H9 (cell line): ENCODE data around the gene POC1B. TPM values are rescaled to one million over a fixed set of nuclear protein-coding genes. Genes with fewer than 3 reads are reported as not detected.

Experiments used
- DNase-seq: peaks from one replicate; pipeline ENCODE4 v3.0.0-alpha.2; 2017
- H2AFZ ChIP-seq: one replicate; pipeline ENCODE4 v1.6.1; 2013; ENCODE audit warnings: mild to moderate bottlenecking, low read length, control low read depth, moderate library complexity
- H2AK5ac ChIP-seq: 2 replicates; pipeline ENCODE4 v1.6.1; 2013; ENCODE audit warnings: low read length, control low read depth, mixed read lengths; ENCODE audit not compliant: insufficient read length
- H2BK120ac ChIP-seq: one replicate; pipeline ENCODE4 v1.6.1; 2013; ENCODE audit warnings: low read depth, mild to moderate bottlenecking, low read length, control low read depth, inconsistent platforms; ENCODE audit not compliant: poor library complexity, severe bottlenecking
- H2BK12ac ChIP-seq: 2 replicates; pipeline ENCODE4 v1.6.1; 2013; ENCODE audit warnings: low read length, control low read depth, mixed read lengths, low read depth; ENCODE audit not compliant: insufficient read length
- H2BK15ac ChIP-seq: 2 replicates; pipeline ENCODE4 v1.6.1; 2013; ENCODE audit warnings: low read depth, low read length, control low read depth
- H2BK20ac ChIP-seq: one replicate; pipeline ENCODE4 v1.6.1; 2013; ENCODE audit warnings: low read depth, mild to moderate bottlenecking, low read length, control low read depth, inconsistent platforms; ENCODE audit not compliant: poor library complexity, severe bottlenecking
- H2BK5ac ChIP-seq: 2 replicates; pipeline ENCODE4 v1.6.1; 2013; ENCODE audit warnings: low read length, control low read depth, mixed read lengths; ENCODE audit not compliant: insufficient read length
- H3K14ac ChIP-seq: 2 replicates; pipeline ENCODE4 v1.6.1; 2013; ENCODE audit warnings: low read length, control low read depth; ENCODE audit not compliant: insufficient read depth
- H3K18ac ChIP-seq: 2 replicates; pipeline ENCODE4 v1.6.1; 2013; ENCODE audit warnings: low read depth, mild to moderate bottlenecking, mixed read lengths, low read length, control low read depth; ENCODE audit not compliant: insufficient read length
- H3K23ac ChIP-seq: 2 replicates; pipeline ENCODE4 v1.6.1; 2013; ENCODE audit warnings: low read length, control low read depth, mixed read lengths, low read depth; ENCODE audit not compliant: insufficient read length
- H3K23me2 ChIP-seq: 2 replicates; pipeline ENCODE4 v1.6.1; 2013; ENCODE audit warnings: low read depth, mild to moderate bottlenecking, mixed read lengths, low read length, control low read depth; ENCODE audit not compliant: insufficient read length, poor library complexity, severe bottlenecking
- H3K27ac ChIP-seq: 2 replicates; pipeline ENCODE4 v1.5.1; 2013; ENCODE audit warnings: low read length, control low read depth, mixed read lengths, low read depth; ENCODE audit not compliant: insufficient read length
- H3K27me3 ChIP-seq: 2 replicates; pipeline ENCODE4 v1.6.1; 2013; ENCODE audit warnings: low read length, control low read depth, inconsistent platforms; ENCODE audit not compliant: insufficient read depth
- H3K4ac ChIP-seq: 2 replicates; pipeline ENCODE4 v1.6.1; 2013; ENCODE audit warnings: low read depth, mild to moderate bottlenecking, control low read depth, inconsistent platforms, low read length, moderate library complexity
- H3K4me1 ChIP-seq: 2 replicates; pipeline ENCODE4 v1.6.1; 2013; ENCODE audit warnings: low read length, control low read depth, inconsistent platforms; ENCODE audit not compliant: insufficient read depth
- H3K4me2 ChIP-seq: 2 replicates; pipeline ENCODE4 v1.6.1; 2013; ENCODE audit warnings: low read length, control low read depth, mixed read lengths; ENCODE audit not compliant: insufficient read length, insufficient read depth
- H3K56ac ChIP-seq: 2 replicates; pipeline ENCODE4 v1.6.1; 2013; ENCODE audit warnings: low read depth, mild to moderate bottlenecking, mixed read lengths, low read length, control low read depth; ENCODE audit not compliant: insufficient read length
- H3K79me1 ChIP-seq: 2 replicates; pipeline ENCODE4 v1.6.1; 2013; ENCODE audit warnings: low read depth, mild to moderate bottlenecking, moderate library complexity, low read length, control low read depth, inconsistent platforms; ENCODE audit not compliant: insufficient read depth, poor library complexity, severe bottlenecking
- H3K79me2 ChIP-seq: 2 replicates; pipeline ENCODE4 v1.6.1; 2013; ENCODE audit warnings: low read length, control low read depth, inconsistent platforms; ENCODE audit not compliant: insufficient read depth
- H3K9ac ChIP-seq: 2 replicates; pipeline ENCODE4 v1.6.1; 2013; ENCODE audit warnings: low read length, control low read depth, mixed read lengths; ENCODE audit not compliant: insufficient read length; ENCODE audit errors: extremely low read depth
- H3K9me3 ChIP-seq: one replicate; pipeline ENCODE4 v1.6.1; 2013; ENCODE audit warnings: low read depth, low read length, inconsistent platforms; ENCODE audit not compliant: control insufficient read depth
- H3T11ph ChIP-seq: one replicate; pipeline ENCODE4 v1.6.1; 2013; ENCODE audit warnings: mild to moderate bottlenecking, low read length, control low read depth, inconsistent platforms
- H4K20me1 ChIP-seq: one replicate; pipeline ENCODE4 v1.6.1; 2013; ENCODE audit not compliant: control insufficient read depth, insufficient read length, insufficient read depth
- H4K5ac ChIP-seq: 2 replicates; pipeline ENCODE4 v1.6.1; 2013; ENCODE audit warnings: low read depth, mild to moderate bottlenecking, mixed read lengths, low read length, control low read depth; ENCODE audit not compliant: insufficient read length
- H4K8ac ChIP-seq: replicated peaks from 2 replicates; pipeline ENCODE4 v1.6.1; 2013; ENCODE audit warnings: low read length, control low read depth, mixed read lengths, low read depth; ENCODE audit not compliant: insufficient read length
- H4K91ac ChIP-seq: 2 replicates; pipeline ENCODE4 v1.6.1; 2013; ENCODE audit warnings: low read depth, mild to moderate bottlenecking, moderate library complexity, mixed read lengths, low read length, control low read depth; ENCODE audit not compliant: insufficient read length
- H3K27ac Mint-ChIP-seq, 3 experiments: 2 replicates in 2 of 3; 3 replicates in 1 of 3; pipeline ENCODE4 v1.8.0; 2020 to 2021; ENCODE audit warnings: mixed read lengths in 3 of 3, mild to moderate bottlenecking in 1 of 3, moderate library complexity in 1 of 3
- H3K27me3 Mint-ChIP-seq: 2 replicates; pipeline ENCODE4 v1.8.0; 2021; ENCODE audit warnings: low read depth, mild to moderate bottlenecking, moderate library complexity, mixed read lengths
- H3K36me3 Mint-ChIP-seq, 3 experiments: 2 replicates in 2 of 3; 3 replicates in 1 of 3; pipeline ENCODE4 v1.8.0; 2020 to 2021; ENCODE audit warnings: low read depth in 3 of 3, mixed read lengths in 3 of 3; ENCODE audit not compliant: insufficient read depth in 1 of 3
- H3K4me1 Mint-ChIP-seq, 2 experiments: 2 replicates each; pipeline ENCODE4 v1.8.0; 2020; ENCODE audit warnings: mixed read lengths in 2 of 2
- H3K4me3 Mint-ChIP-seq, 2 experiments: 2 replicates in 1 of 2; 3 replicates in 1 of 2; pipeline ENCODE4 v1.8.0; 2020 to 2021; ENCODE audit warnings: mild to moderate bottlenecking in 2 of 2, mixed read lengths in 2 of 2, moderate library complexity in 1 of 2
- H3K9me3 Mint-ChIP-seq, 2 experiments: 2 replicates in 1 of 2; 3 replicates in 1 of 2; pipeline ENCODE4 v1.8.0; 2020; ENCODE audit warnings: mild to moderate bottlenecking in 2 of 2, mixed read lengths in 2 of 2, moderate library complexity in 1 of 2
- WGBS: extraction: QIAGEN DNeasy Blood & Tissue Kit; methylation state at CpG from one replicate; pipeline ENCODE4 v1.1.7; 2013; ENCODE audit warnings: missing lambda C conversion rate, low lambda C conversion rate, mixed read lengths; ENCODE audit not compliant: insufficient read length; ENCODE audit errors: extremely low coverage; 5-methylcytosine and 5-hydroxymethylcytosine counted together
- total RNA-seq: library from RNA; stranded (reverse); gene quantifications from 2 replicates; pipeline ENCODE4 v1.2.1, GENCODE V29; 2021
- TF ChIP-seq, protein P1 (sequence below): fragments of 200-600 bp; sonication (generic); conservative IDR thresholded peaks from 3 replicates; pipeline ENCODE4 v1.8.0; 2021; ENCODE audit warnings: antibody characterized with exemption, mild to moderate bottlenecking

POC1B gene
- total RNA-seq, 1 experiment from 2014 or later = 12.5 TPM

DNA sequence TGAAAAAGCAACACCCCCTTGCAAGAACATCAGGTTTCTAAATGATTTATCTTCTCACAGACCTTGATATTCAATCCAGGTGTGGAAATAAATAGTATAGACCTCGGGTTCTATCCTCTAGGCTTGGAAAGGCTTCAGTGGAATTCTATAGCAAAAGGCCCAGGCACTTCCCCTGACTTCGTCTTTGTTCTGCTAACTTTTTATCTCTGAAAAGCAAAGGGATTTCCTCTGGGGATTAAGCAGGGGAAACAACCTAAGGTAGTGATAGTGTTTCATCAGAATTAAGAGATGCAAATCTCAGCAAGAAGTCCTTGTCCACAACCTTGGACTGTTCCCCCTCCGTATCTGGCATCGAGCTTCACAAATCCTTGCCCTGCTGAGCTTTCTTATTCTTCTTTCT is 114.0 kb downstream of the POC1B start:
- Mint-ChIP-seq H3K4me1 (peaks cover 25 to 28% of the 10 kb centered on the region in 2 experiments), H3K36me3 (no peaks in the 10 kb centered on the region; a peak in 1 of 7 replicates), H3K4me3 (no peak overlapping the region), H3K27ac (peak overlapping the region in 2 of 3 experiments; percentile 17 to 27; a peak in 1 of 7 replicates), H3K9me3 (peaks cover 4 to 8% of the 10 kb centered on the region in 2 experiments; a peak in 1 of 5 replicates), H3K27me3 (peaks cover 3% of the 10 kb centered on the region; the same call in 1 of the 2 replicates)
- H3K27me3 ChIP-seq = no peaks in the 10 kb centered on the region
- no peak overlapping the region for H3K18ac ChIP-seq
- no peak overlapping the region for H2AK5ac ChIP-seq
- H3K79me2 ChIP-seq = no peaks in the 10 kb centered on the region
- H4K20me1 ChIP-seq = no peaks in the 10 kb centered on the region
- no peaks in the 10 kb centered on the region for H3K9me3 ChIP-seq
- H2BK5ac ChIP-seq = no peak overlapping the region
- no peak overlapping the region for H2BK120ac ChIP-seq
- no peak overlapping the region for H2BK20ac ChIP-seq
- no peak overlapping the region for H3K9ac ChIP-seq
- no peaks in the 10 kb centered on the region for H3K23me2 ChIP-seq
- H3K4me2 ChIP-seq = no peak overlapping the region
- H4K5ac ChIP-seq = no peak overlapping the region
- no peak overlapping the region for H3K14ac ChIP-seq
- no peak overlapping the region for H3K23ac ChIP-seq
- no peak overlapping the region for H3K56ac ChIP-seq
- TF ChIP-seq, protein P1, sequence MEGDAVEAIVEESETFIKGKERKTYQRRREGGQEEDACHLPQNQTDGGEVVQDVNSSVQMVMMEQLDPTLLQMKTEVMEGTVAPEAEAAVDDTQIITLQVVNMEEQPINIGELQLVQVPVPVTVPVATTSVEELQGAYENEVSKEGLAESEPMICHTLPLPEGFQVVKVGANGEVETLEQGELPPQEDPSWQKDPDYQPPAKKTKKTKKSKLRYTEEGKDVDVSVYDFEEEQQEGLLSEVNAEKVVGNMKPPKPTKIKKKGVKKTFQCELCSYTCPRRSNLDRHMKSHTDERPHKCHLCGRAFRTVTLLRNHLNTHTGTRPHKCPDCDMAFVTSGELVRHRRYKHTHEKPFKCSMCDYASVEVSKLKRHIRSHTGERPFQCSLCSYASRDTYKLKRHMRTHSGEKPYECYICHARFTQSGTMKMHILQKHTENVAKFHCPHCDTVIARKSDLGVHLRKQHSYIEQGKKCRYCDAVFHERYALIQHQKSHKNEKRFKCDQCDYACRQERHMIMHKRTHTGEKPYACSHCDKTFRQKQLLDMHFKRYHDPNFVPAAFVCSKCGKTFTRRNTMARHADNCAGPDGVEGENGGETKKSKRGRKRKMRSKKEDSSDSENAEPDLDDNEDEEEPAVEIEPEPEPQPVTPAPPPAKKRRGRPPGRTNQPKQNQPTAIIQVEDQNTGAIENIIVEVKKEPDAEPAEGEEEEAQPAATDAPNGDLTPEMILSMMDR = no peak
- no peak overlapping the region for H2BK12ac ChIP-seq
- no CpG with 5 or more reads among the region's 4 CpGs for WGBS
- H3T11ph ChIP-seq = no peak overlapping the region
- H3K4ac ChIP-seq = no peak overlapping the region
- H4K91ac ChIP-seq = no peak overlapping the region
- no peak overlapping the region for H2AFZ ChIP-seq
- no peak overlapping the region for H3K27ac ChIP-seq
- no peaks in the 10 kb centered on the region; the same call in 1 of the 2 replicates for H3K4me1 ChIP-seq
- DNase-seq = no peak
- no peaks in the 10 kb centered on the region for H3K79me1 ChIP-seq
- H4K8ac ChIP-seq = no peak overlapping the region
- H2BK15ac ChIP-seq = no peak overlapping the region
